ENCODE measurements around the gene ORC3. TPM values are rescaled to one million over a fixed set of nuclear protein-coding genes. Genes with fewer than 3 reads are reported as not detected.

ORC3 gene
- total and polyA plus RNA-seq, 12 donors: 21.1 to 61.3 (median 30.6) TPM

DNA sequence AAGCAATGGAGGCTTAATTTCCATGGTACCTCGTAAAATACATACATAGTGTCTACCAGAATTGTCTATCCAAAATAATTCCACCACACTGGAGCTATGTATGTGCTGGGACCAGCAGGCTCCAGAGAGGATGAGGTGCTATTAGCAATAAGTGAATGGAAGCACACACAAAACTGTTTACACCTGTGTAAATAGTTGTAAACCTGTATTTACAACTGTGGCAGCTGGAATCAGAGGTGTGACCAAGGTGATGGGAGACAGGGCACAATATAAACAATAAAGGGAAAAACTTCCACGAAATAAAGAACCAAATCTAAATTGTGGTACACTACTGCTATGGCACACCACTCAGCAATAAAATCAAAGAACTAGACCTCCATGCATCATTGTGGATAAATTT lies 14.5 kb upstream of the ORC3 start:
- no peak overlapping the region for H3K4me3 ChIP-seq
- no peaks in the 10 kb centered on the region for H3K9me3 ChIP-seq (replicated peaks in 1 of 3)
- H3K27me3 ChIP-seq: no peaks in the 10 kb centered on the region
- no peak for DNase-seq
- H3K4me1 ChIP-seq (replicated peaks in 1 of 2): peaks cover 26 to 33% of the 10 kb centered on the region in 2 donors
- H3K27ac ChIP-seq: peak overlapping the region in 1 of 5 donors; percentile 6
- intact Hi-C loops (cut with DNase I): no loop called here
- TF ChIP-seq CTCF (IDR thresholded peaks at IDR 0.05) (no peak), POLR2A (IDR thresholded peaks at IDR 0.05) (no peak)
- peaks cover 0 to under 1% of the 10 kb centered on the region in 2 donors for H3K36me3 ChIP-seq (replicated peaks in 1 of 2)
- WGBS, 4 donors: 68 to 83% (median 78%) methylated on average over 2 of the region's 2 CpGs

GRCh38 chr6:87583822-87584221 lies 6.1 kb upstream of the ORC3 start:
- Histone ChIP-seq H3K4me3 (no peak overlapping the region), H3K36me3 (replicated peaks in 1 of 2) (peaks cover 0 to 31% of the 10 kb centered on the region in 2 donors), H3K27ac (peak overlapping the region in 3 of 5 donors; percentile 30 to 64 (median 48)), H3K9me3 (replicated peaks in 1 of 3) (no peaks in the 10 kb centered on the region), H3K4me1 (replicated peaks in 1 of 2) (peaks cover 22 to 49% of the 10 kb centered on the region in 2 donors), H3K27me3 (no peaks in the 10 kb centered on the region)
- 45 to 50% (median 49%) methylated on average over 4 of the region's 4 CpGs for WGBS, 4 donors
- intact Hi-C loops (cut with DNase I): no loop called here
- peak in 1 of 2 donors; percentile 19 for TF ChIP-seq POLR2A (IDR thresholded peaks at IDR 0.05)
- no peak for TF ChIP-seq CTCF (IDR thresholded peaks at IDR 0.05)
- peak in 1 of 7 donors; percentile 21 for DNase-seq

- Histone ChIP-seq H3K27ac (peak overlapping the region in 3 of 5 donors; percentile 29 to 57 (median 36)), H3K36me3 (replicated peaks in 1 of 2) (peaks cover 0 to 20% of the 10 kb centered on the region in 2 donors), H3K4me1 (replicated peaks in 1 of 2) (peaks cover 37 to 60% of the 10 kb centered on the region in 2 donors), H3K27me3 (no peaks in the 10 kb centered on the region), H3K4me3 (no peak overlapping the region), H3K9me3 (replicated peaks in 1 of 3) (no peaks in the 10 kb centered on the region)
- no peak for TF ChIP-seq CTCF (IDR thresholded peaks at IDR 0.05)
- no peak for TF ChIP-seq POLR2A (IDR thresholded peaks at IDR 0.05)
- intact Hi-C loops (cut with DNase I): no loop called here
- peak in 3 of 7 donors; percentile 31 to 56 (median 34) for DNase-seq
- 56 to 64% (median 59%) methylated on average over 8 of the region's 8 CpGs for WGBS, 4 donors
Measured at GRCh38 chr6:87586371-87587077, 3.4 kb upstream of the ORC3 start.

DNA sequence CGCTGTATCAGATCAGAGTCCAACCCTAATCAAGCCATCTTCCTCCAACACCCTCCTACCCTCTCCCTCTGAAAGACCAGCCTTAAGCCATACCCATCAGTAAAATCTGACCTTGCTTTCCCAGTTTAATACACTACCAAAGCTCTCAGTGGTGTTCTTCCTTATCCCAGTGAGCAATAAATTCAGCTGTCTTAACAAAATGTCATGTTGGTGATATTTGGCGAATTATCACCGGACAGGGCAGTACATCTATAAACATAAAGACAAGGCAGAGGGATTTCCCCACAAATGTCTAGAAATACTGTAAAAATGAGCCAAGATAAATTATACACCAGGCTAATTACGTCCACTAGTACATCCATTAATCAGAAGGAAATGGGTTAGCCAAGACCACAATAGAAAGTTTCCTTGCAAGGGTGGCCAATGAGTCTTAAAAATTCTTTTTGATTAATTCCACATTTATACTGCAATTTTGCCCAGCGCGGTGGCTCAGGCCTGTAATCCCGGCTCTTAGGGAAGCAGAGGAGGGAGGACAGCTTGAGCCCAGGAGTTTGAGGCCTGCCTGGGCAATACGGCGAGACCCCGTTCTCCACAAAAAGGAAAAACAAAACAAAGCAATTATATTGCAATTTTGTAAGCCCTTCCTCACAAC lies 1.1 kb upstream of the ORC3 start:
- intact Hi-C loops (cut with DNase I): no loop called here
- WGBS, 4 donors: 18 to 25% (median 21%) methylated on average over 10 of the region's 10 CpGs
- TF ChIP-seq CTCF (IDR thresholded peaks at IDR 0.05) (no peak), POLR2A (IDR thresholded peaks at IDR 0.05) (no peak)
- peak overlapping the region; percentile 82 to 93 (median 85) for H3K27ac ChIP-seq
- H3K36me3 ChIP-seq (replicated peaks in 1 of 2): no peaks in the 10 kb centered on the region
- H3K4me3 ChIP-seq: peak overlapping the region; percentile 30 to 97 (median 87)
- H3K27me3 ChIP-seq: no peaks in the 10 kb centered on the region
- no peak for DNase-seq
- no peaks in the 10 kb centered on the region for H3K9me3 ChIP-seq (replicated peaks in 1 of 3)
- H3K4me1 ChIP-seq (replicated peaks in 1 of 2): peaks cover 37 to 61% of the 10 kb centered on the region in 2 donors

All from adrenal gland (tissue), 12 donors.